ENCODE results near the gene AMD1.

AMD1 gene

GRCh38 chr6:110858016-110858415, 16.6 kb upstream of the AMD1 start:
- no peak overlapping the region for H3K4me3 ChIP-seq (ENCODE audit: low read depth, low read length)
- TF ChIP-seq MYC (IDR thresholded peaks at IDR 0.05; ENCODE audit: low read depth, low read length) (no peak), POLR2A (IDR thresholded peaks at IDR 0.05; ENCODE audit: extremely low read depth, insufficient read length) (no peak)
- TF ChIP-seq, protein P1, sequence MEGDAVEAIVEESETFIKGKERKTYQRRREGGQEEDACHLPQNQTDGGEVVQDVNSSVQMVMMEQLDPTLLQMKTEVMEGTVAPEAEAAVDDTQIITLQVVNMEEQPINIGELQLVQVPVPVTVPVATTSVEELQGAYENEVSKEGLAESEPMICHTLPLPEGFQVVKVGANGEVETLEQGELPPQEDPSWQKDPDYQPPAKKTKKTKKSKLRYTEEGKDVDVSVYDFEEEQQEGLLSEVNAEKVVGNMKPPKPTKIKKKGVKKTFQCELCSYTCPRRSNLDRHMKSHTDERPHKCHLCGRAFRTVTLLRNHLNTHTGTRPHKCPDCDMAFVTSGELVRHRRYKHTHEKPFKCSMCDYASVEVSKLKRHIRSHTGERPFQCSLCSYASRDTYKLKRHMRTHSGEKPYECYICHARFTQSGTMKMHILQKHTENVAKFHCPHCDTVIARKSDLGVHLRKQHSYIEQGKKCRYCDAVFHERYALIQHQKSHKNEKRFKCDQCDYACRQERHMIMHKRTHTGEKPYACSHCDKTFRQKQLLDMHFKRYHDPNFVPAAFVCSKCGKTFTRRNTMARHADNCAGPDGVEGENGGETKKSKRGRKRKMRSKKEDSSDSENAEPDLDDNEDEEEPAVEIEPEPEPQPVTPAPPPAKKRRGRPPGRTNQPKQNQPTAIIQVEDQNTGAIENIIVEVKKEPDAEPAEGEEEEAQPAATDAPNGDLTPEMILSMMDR (IDR thresholded peaks at IDR 0.05; ENCODE audit: low read depth, low read length): no peak
- TF ChIP-seq, protein P2, sequence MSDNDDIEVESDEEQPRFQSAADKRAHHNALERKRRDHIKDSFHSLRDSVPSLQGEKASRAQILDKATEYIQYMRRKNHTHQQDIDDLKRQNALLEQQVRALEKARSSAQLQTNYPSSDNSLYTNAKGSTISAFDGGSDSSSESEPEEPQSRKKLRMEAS (IDR thresholded peaks at IDR 0.05; ENCODE audit: low read depth, low read length): no peak
- no peak for DNase-seq (ENCODE audit: low read depth)

DNA sequence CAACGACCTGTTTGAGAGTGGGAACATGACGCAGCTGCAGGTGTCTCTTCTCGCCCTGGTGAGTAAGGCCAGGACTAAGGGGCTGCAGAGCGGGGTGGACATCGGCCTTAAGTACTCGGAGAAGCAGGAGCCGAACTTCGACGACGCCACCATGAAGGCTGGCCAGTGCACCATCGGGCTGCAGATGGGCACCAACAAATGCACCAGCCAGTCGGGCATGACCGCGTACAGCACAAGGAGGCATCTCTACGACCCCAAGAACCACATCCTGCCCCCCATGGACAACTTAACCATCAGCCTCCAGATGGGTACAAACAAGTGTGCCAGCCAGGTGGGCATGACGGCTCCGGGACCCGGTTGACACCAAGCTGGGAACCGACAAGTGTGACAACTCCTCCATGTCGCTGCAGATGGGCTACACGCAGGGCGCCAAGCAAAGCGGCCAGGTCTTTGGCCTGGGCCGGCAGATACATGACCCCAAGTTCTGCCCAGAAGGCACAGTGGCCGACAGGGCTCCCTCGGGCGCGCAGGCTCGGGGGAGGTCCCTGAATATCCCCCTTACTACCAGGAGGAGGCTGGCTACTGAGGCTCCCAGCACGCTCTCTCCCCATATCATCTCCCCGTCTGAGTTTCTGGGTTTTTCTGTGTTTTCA, 15.9 kb upstream of the AMD1 start:
- TF ChIP-seq MYC (IDR thresholded peaks at IDR 0.05; ENCODE audit: low read depth, low read length) (no peak), POLR2A (IDR thresholded peaks at IDR 0.05; ENCODE audit: extremely low read depth, insufficient read length) (no peak)
- TF ChIP-seq, protein P2 (IDR thresholded peaks at IDR 0.05; ENCODE audit: low read depth, low read length): no peak
- TF ChIP-seq, protein P1 (IDR thresholded peaks at IDR 0.05; ENCODE audit: low read depth, low read length): no peak
- DNase-seq (ENCODE audit: low read depth): peak; percentile 15
- H3K4me3 ChIP-seq (ENCODE audit: low read depth, low read length): peak overlapping the region; percentile 47

GRCh38 chr6:110859335-110859792, 15.2 kb upstream of the AMD1 start:
- TF ChIP-seq MYC (IDR thresholded peaks at IDR 0.05; ENCODE audit: low read depth, low read length): no peak
- TF ChIP-seq POLR2A (IDR thresholded peaks at IDR 0.05; ENCODE audit: extremely low read depth, insufficient read length): peak; percentile 42
- peak overlapping the region; percentile 47 for H3K4me3 ChIP-seq (ENCODE audit: low read depth, low read length)
- peak; percentile 91 for DNase-seq (ENCODE audit: low read depth)

DNA sequence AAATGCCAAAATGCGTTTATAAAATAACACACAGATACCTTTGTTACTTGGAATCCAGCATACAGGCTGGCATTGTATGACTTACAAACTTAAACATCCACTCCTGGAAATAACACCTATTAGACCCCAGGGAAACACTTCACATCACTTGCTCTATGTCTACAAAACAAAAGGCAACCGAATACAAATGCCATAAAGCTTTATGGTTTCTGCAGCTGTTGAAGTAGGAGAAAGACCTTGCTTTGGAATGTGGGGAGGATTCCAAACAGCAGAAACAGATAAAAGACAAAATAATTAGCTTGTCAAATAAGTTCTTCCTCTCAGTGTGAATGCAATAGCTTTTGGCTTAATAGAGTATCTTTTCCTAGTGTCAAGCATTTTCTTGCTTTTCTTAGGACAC, 9.8 kb upstream of the AMD1 start:
- DNase-seq (ENCODE audit: low read depth): no peak
- no peak overlapping the region for H3K4me3 ChIP-seq (ENCODE audit: low read depth, low read length)
- TF ChIP-seq, protein P1 (IDR thresholded peaks at IDR 0.05; ENCODE audit: low read depth, low read length): no peak
- TF ChIP-seq, protein P2 (IDR thresholded peaks at IDR 0.05; ENCODE audit: low read depth, low read length): no peak
- TF ChIP-seq MYC (IDR thresholded peaks at IDR 0.05; ENCODE audit: low read depth, low read length) (no peak), POLR2A (IDR thresholded peaks at IDR 0.05; ENCODE audit: extremely low read depth, insufficient read length) (no peak)

- TF ChIP-seq, protein P2 (IDR thresholded peaks at IDR 0.05; ENCODE audit: low read depth, low read length): no peak; the same call in 1 of the 2 replicates
- TF ChIP-seq MYC (IDR thresholded peaks at IDR 0.05; ENCODE audit: low read depth, low read length) (peak; percentile 76), POLR2A (IDR thresholded peaks at IDR 0.05; ENCODE audit: extremely low read depth, insufficient read length) (peak; percentile 17)
- TF ChIP-seq, protein P1 (IDR thresholded peaks at IDR 0.05; ENCODE audit: low read depth, low read length): no peak
- DNase-seq (ENCODE audit: low read depth): peak; percentile 63
- peak overlapping the region; percentile 77 for H3K4me3 ChIP-seq (ENCODE audit: low read depth, low read length)
Observed at GRCh38 chr6:110874880-110875547, 429 bp downstream of the AMD1 start.

- TF ChIP-seq POLR2A (IDR thresholded peaks at IDR 0.05; ENCODE audit: extremely low read depth, insufficient read length) (no peak), MYC (IDR thresholded peaks at IDR 0.05; ENCODE audit: low read depth, low read length) (no peak)
- TF ChIP-seq, protein P2 (IDR thresholded peaks at IDR 0.05; ENCODE audit: low read depth, low read length): no peak
- TF ChIP-seq, protein P1 (IDR thresholded peaks at IDR 0.05; ENCODE audit: low read depth, low read length): no peak
- DNase-seq (ENCODE audit: low read depth): peak; percentile 76
- H3K4me3 ChIP-seq (ENCODE audit: low read depth, low read length): peak overlapping the region; percentile 77
Observed at GRCh38 chr6:110875548-110876169, 1.1 kb downstream of the AMD1 start.

Data from NB4 (cell line).